ENCODE measurements around the gene POLR1B.

GRCh38 chr2:112547333-112547732, 5.1 kb downstream of the POLR1B start:
- TF ChIP-seq CTCF (conservative IDR thresholded peaks at IDR 0.05; ENCODE audit: low read depth, low read length) (no peak), EZH2phosphoT487 (IDR thresholded peaks at IDR 0.05; ENCODE audit: borderline replicate concordance, low read length) (no peak), EZH2 (IDR thresholded peaks at IDR 0.05; ENCODE audit: low read length, unreplicated experiment) (no peak)
